Astrocyte (in vitro differentiated cells and primary cell): ENCODE results near the gene GLRX2. TPM values are rescaled to one million over a fixed set of nuclear protein-coding genes. Genes with fewer than 3 reads are reported as not detected.
A peak's percentile ranks its signal among the peaks of the same experiment; 100 is the strongest.
"Not testable (repeated sequence)": the region's sequence is repeated elsewhere in the genome, so short reads cannot be mapped to it uniquely, and the experiment has no call there.

Experiments
- DNase-seq: peaks from one replicate; pipeline ENCODE4 v3.0.0-alpha.2; 2010; ENCODE audit warnings: low read depth
- FAIRE-seq: peaks from 2 replicates; lab custom pipeline; 2011; peaks lifted over from hg19 to GRCh38; lab: Jason Lieb, UNC
- H2AFZ ChIP-seq: 2 replicates; pipeline ENCODE4 v1.6.0; 2012; ENCODE audit warnings: low read depth, low read length, inconsistent platforms
- H3K27ac ChIP-seq: 2 replicates; pipeline ENCODE4 v1.5.1; 2011; ENCODE audit warnings: low read depth, low read length, inconsistent platforms
- H3K27me3 ChIP-seq: 2 replicates; pipeline ENCODE4 v1.6.0; 2011; ENCODE audit warnings: low read length, inconsistent platforms; ENCODE audit not compliant: insufficient read depth
- H3K36me3 ChIP-seq: 2 replicates; pipeline ENCODE4 v1.5.1; 2011; ENCODE audit warnings: low read length, inconsistent platforms; ENCODE audit not compliant: insufficient read depth
- H3K4me1 ChIP-seq: 2 replicates; pipeline ENCODE4 v1.5.1; 2011; ENCODE audit warnings: low read length, inconsistent platforms; ENCODE audit not compliant: insufficient read depth
- H3K4me2 ChIP-seq: 2 replicates; pipeline ENCODE4 v1.6.0; 2012; ENCODE audit warnings: low read length, inconsistent platforms
- H3K4me3 ChIP-seq: 2 replicates; pipeline ENCODE4 v1.5.1; 2011; ENCODE audit warnings: low read depth, mild to moderate bottlenecking, low read length, inconsistent platforms; ENCODE audit not compliant: insufficient read depth
- H3K79me2 ChIP-seq: 2 replicates; pipeline ENCODE4 v1.6.0; 2012; ENCODE audit warnings: mild to moderate bottlenecking, low read length, inconsistent platforms; ENCODE audit not compliant: insufficient read depth
- H3K9ac ChIP-seq: 2 replicates; pipeline ENCODE4 v1.6.0; 2012; ENCODE audit warnings: mild to moderate bottlenecking, low read length, inconsistent platforms
- H3K9me3 ChIP-seq: 2 replicates; pipeline ENCODE4 v1.5.1; 2012; ENCODE audit warnings: low read depth, mild to moderate bottlenecking, low read length, inconsistent platforms; ENCODE audit not compliant: insufficient read depth
- H4K20me1 ChIP-seq: 2 replicates; pipeline ENCODE4 v1.6.0; 2012; ENCODE audit warnings: low read length, inconsistent platforms; ENCODE audit not compliant: insufficient read depth
- H3K27ac Mint-ChIP-seq: one replicate; pipeline ENCODE4 v1.8.0; 2021; ENCODE audit warnings: mild to moderate bottlenecking, mixed read lengths; ENCODE audit not compliant: unreplicated experiment
- H3K27me3 Mint-ChIP-seq: one replicate; pipeline ENCODE4 v1.8.0; 2021; ENCODE audit warnings: low read depth, mixed read lengths; ENCODE audit not compliant: unreplicated experiment
- H3K36me3 Mint-ChIP-seq: one replicate; pipeline ENCODE4 v1.8.0; 2021; ENCODE audit warnings: low read depth, mixed read lengths; ENCODE audit not compliant: unreplicated experiment
- H3K4me1 Mint-ChIP-seq: one replicate; pipeline ENCODE4 v1.8.0; 2021; ENCODE audit warnings: low read depth, mixed read lengths; ENCODE audit not compliant: unreplicated experiment
- H3K4me3 Mint-ChIP-seq: one replicate; pipeline ENCODE4 v1.8.0; 2021; ENCODE audit warnings: mild to moderate bottlenecking, moderate library complexity, mixed read lengths; ENCODE audit not compliant: unreplicated experiment
- H3K9me3 Mint-ChIP-seq: one replicate; pipeline ENCODE4 v1.8.0; 2021; ENCODE audit warnings: mild to moderate bottlenecking, mixed read lengths; ENCODE audit not compliant: unreplicated experiment
- CTCF ChIP-seq: IDR thresholded peaks from 2 replicates; pipeline ENCODE4 v1.5.1; 2011; ENCODE audit warnings: low read depth, mild to moderate bottlenecking, inconsistent platforms, low read length, moderate library complexity; ENCODE audit not compliant: insufficient read depth
- EZH2 ChIP-seq: IDR thresholded peaks from 2 replicates; pipeline ENCODE4 v1.6.1; 2012; ENCODE audit warnings: mild to moderate bottlenecking, low read length, inconsistent platforms; ENCODE audit not compliant: insufficient read depth
- microRNA-seq: library from miRNA; unstranded; fragments of <30 nt; microRNA quantifications from one replicate; pipeline ENCODE4 v1.2.0, GENCODE V29; 2020
- total RNA-seq: library from RNA; stranded (reverse); gene quantifications from 2 replicates; pipeline ENCODE4 v1.2.1, GENCODE V29; 2021

GLRX2 gene
- total RNA-seq, 1 donor from 2014 or later: 37.1 TPM

GRCh38 chr1:193058529-193059281 lies 46.5 kb downstream of the GLRX2 start:
- H3K4me3 ChIP-seq: peak overlapping the region; percentile 96
- DNase-seq: peak; percentile 50
- Mint-ChIP-seq H3K4me3 (peak overlapping the region; percentile 98), H3K9me3 (no peaks in the 10 kb centered on the region), H3K27me3 (no peaks in the 10 kb centered on the region), H3K27ac (peak overlapping the region; percentile 93), H3K4me1 (peaks cover 10% of the 10 kb centered on the region), H3K36me3 (no peaks in the 10 kb centered on the region)
- peak overlapping the region; percentile 99 for H3K9ac ChIP-seq
- H3K79me2 ChIP-seq: peaks cover 98% of the 10 kb centered on the region
- H3K36me3 ChIP-seq: no peaks in the 10 kb centered on the region
- peaks cover 17% of the 10 kb centered on the region for H4K20me1 ChIP-seq
- H3K9me3 ChIP-seq: no peaks in the 10 kb centered on the region
- TF ChIP-seq EZH2 (no peak), CTCF (no peak)
- no peak for FAIRE-seq
- peaks cover 17% of the 10 kb centered on the region for H3K4me1 ChIP-seq
- H3K4me2 ChIP-seq: peak overlapping the region; percentile 96
- H3K27ac ChIP-seq: peak overlapping the region; percentile 99
- no peaks in the 10 kb centered on the region for H3K27me3 ChIP-seq
- peak overlapping the region; percentile 89 for H2AFZ ChIP-seq

- DNase-seq: no peak
- Mint-ChIP-seq H3K9me3 (no peaks in the 10 kb centered on the region), H3K27ac (no peak overlapping the region), H3K4me1 (peaks cover 6% of the 10 kb centered on the region), H3K27me3 (no peaks in the 10 kb centered on the region), H3K36me3 (peaks cover 2% of the 10 kb centered on the region), H3K4me3 (no peak overlapping the region)
- Histone ChIP-seq H3K27me3 (no peaks in the 10 kb centered on the region), H3K9me3 (no peaks in the 10 kb centered on the region), H3K36me3 (peaks cover 3% of the 10 kb centered on the region), H2AFZ (no peak overlapping the region), H4K20me1 (peaks cover 7% of the 10 kb centered on the region), H3K27ac (no peak overlapping the region), H3K4me1 (peaks cover 12% of the 10 kb centered on the region), H3K9ac (no peak overlapping the region), H3K4me3 (no peak overlapping the region), H3K4me2 (no peak overlapping the region), H3K79me2 (peaks cover 82% of the 10 kb centered on the region)
- TF ChIP-seq EZH2 (no peak), CTCF (no peak)
- FAIRE-seq: no peak
Observed at GRCh38 chr1:193054169-193054675, 51.0 kb downstream of the GLRX2 start.

GRCh38 chr1:193048913-193049312 lies 56.3 kb downstream of the GLRX2 start:
- not testable (repeated sequence) for H3K4me3 Mint-ChIP-seq, H3K27me3 Mint-ChIP-seq, H3K27me3 ChIP-seq, H3K27ac Mint-ChIP-seq, H3K9me3 Mint-ChIP-seq, H3K9ac ChIP-seq, H3K4me3 ChIP-seq, DNase-seq, H3K9me3 ChIP-seq, FAIRE-seq, H2AFZ ChIP-seq, H3K27ac ChIP-seq, H4K20me1 ChIP-seq, H3K4me1 Mint-ChIP-seq, H3K4me1 ChIP-seq, H3K36me3 ChIP-seq, H3K4me2 ChIP-seq
- H3K79me2 ChIP-seq: peaks cover 29% of the 10 kb centered on the region
- H3K36me3 Mint-ChIP-seq: peaks cover 11% of the 10 kb centered on the region

Small RNA genes within 50 kb of the gene (microRNA-seq; reads per million reads assigned to microRNA genes)
- not detected for gene MIR1278

Other genes starting within 250 kb of the GLRX2 start
- gene UCHL5, start 46.1 kb downstream of the GLRX2 start, total RNA-seq: 26.4 and 33.3 TPM in 2 replicates
- gene RO60, start 45.8 kb downstream of the GLRX2 start, total RNA-seq: 120 and 134 TPM in 2 replicates
- gene CDC73, start 16.6 kb upstream of the GLRX2 start, total RNA-seq: 72.9 and 77.7 TPM in 2 replicates
- 0.39 and 0.60 TPM in 2 replicates for gene B3GALT2, start 81.2 kb upstream of the GLRX2 start, total RNA-seq